GM19397 (cell line): ENCODE data around the gene ACIN1.

Experiments
- ATAC-seq: cut with Tn5 transposase; IDR thresholded peaks from one replicate; pipeline ENCODE4 v1.9.1; 2021; ENCODE audit warnings: mild to moderate bottlenecking, moderate library complexity; ENCODE audit not compliant: unreplicated experiment

Gene ACIN1

GRCh38 chr14:23105348-23105824 lies 10.4 kb upstream of the ACIN1 start:
- ATAC-seq = no peak

- no peak for ATAC-seq
Measured at GRCh38 chr14:23104591-23105347, 9.8 kb upstream of the ACIN1 start, which contains the start of gene CIROP. Gene CIROP, minus strand, starts transcription at chr14:23104989. Its CDS starts 69 bp downstream, at chr14:23104920.

- no peak for ATAC-seq
Measured at GRCh38 chr14:23104070-23104590, 9.2 kb upstream of the ACIN1 start.

GRCh38 chr14:23103581-23103980 lies 8.6 kb upstream of the ACIN1 start:
- no peak for ATAC-seq

GRCh38 chr14:23102801-23103200 lies 7.9 kb upstream of the ACIN1 start:
- no peak for ATAC-seq

GRCh38 chr14:23101986-23102625 lies 7.2 kb upstream of the ACIN1 start:
- ATAC-seq = no peak

- no peak for ATAC-seq
Measured at GRCh38 chr14:23101213-23101970, 6.5 kb upstream of the ACIN1 start.

GRCh38 chr14:23099212-23099861 lies 4.4 kb upstream of the ACIN1 start:
- no peak for ATAC-seq

- no peak for ATAC-seq
Measured at GRCh38 chr14:23097786-23098185, 2.9 kb upstream of the ACIN1 start.

GRCh38 chr14:23095196-23096108 lies 516 bp upstream of the ACIN1 start, which contains the start of gene C14orf119:
Gene C14orf119, plus strand, starts transcription at chr14:23095505. Its CDS starts 2,154 bp downstream, at chr14:23097659.
- ATAC-seq = peak; percentile 88

GRCh38 chr14:23093991-23094665 lies 808 bp downstream of the ACIN1 start:
- ATAC-seq = no peak

- ATAC-seq = no peak
Measured at GRCh38 chr14:23093526-23093925, 1.4 kb downstream of the ACIN1 start.

- no peak for ATAC-seq
Measured at GRCh38 chr14:23093104-23093503, 1.8 kb downstream of the ACIN1 start.

GRCh38 chr14:23091294-23092225 lies 3.4 kb downstream of the ACIN1 start:
- ATAC-seq = no peak

- ATAC-seq = no peak
Measured at GRCh38 chr14:23090254-23090636, 4.7 kb downstream of the ACIN1 start.

- ATAC-seq = no peak
Measured at GRCh38 chr14:23089498-23090253, 5.3 kb downstream of the ACIN1 start.

- no peak for ATAC-seq
Measured at GRCh38 chr14:23086565-23086964, 8.4 kb downstream of the ACIN1 start.
